ENCODE data around the gene ACO2. TPM values are rescaled to one million over a fixed set of nuclear protein-coding genes. Genes with fewer than 3 reads are reported as not detected.

ACO2 gene
- total and polyA plus RNA-seq, 2 of the 8 experiments (the other 6 are each of a cell fraction or from before 2014, with no cell fraction given) = 52.8 to 75.4 TPM

DNA sequence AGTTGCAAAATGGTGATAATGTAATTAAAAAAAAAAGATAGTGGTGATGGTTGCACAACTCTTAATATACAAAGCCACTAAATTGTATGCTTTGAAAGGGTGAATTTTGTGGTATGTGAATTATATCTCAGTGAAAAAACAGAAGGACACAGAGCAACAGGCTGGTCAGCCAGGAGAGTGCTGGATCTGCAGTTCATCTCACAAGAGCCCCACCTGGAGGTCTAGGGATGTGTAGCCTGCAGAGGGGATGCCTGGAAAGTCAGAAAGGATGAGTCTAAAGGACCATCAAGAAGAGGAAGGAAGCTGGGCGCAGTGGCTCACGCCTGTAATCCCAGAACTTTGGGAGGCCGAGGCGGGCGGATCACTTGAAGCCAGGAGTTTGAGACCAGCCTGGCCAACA is 66.3 kb downstream of the ACO2 start:
- no peaks in the 10 kb centered on the region for H3K23me2 ChIP-seq (ENCODE audit: low read depth, low read length)
- H2BK12ac ChIP-seq (ENCODE audit: low read depth, low read length) = no peak overlapping the region
- H3K4me2 ChIP-seq (ENCODE audit: insufficient read depth in 1 of 2, low read depth in 2 of 2, low read length in 2 of 2) = no peak overlapping the region
- no peak overlapping the region for H3K4ac ChIP-seq (replicated peaks; ENCODE audit: insufficient read length, low read depth, low read length)
- H3K79me1 ChIP-seq (ENCODE audit: low read depth, low read length) = 0 out of 2 replicates have a peak, but pooled peaks cover 2% of the 10 kb centered on the region
- H3K23ac ChIP-seq (ENCODE audit: insufficient read length) = no peak overlapping the region
- H2BK120ac ChIP-seq (replicated peaks; ENCODE audit: low read depth, low read length) = no peak overlapping the region
- 95% methylated on average over 5 of the region's 5 CpGs; no CpG with 5 or more reads in 1 of the 2 experiments for WGBS, 2 experiments (ENCODE audit: extremely low coverage in 1 of 2, insufficient coverage in 1 of 2, insufficient read length in 1 of 2, insufficient replicate concordance in 2 of 2, low coverage in 1 of 2, low lambda C conversion rate in 2 of 2, missing lambda C conversion rate in 1 of 2)
- H3K27me3 ChIP-seq (replicated peaks in 1 of 4; ENCODE audit: control insufficient read depth in 3 of 4, extremely low read depth in 1 of 4, insufficient read depth in 3 of 4, low read length in 3 of 4) = no peaks in the 10 kb centered on the region
- peaks cover 0 to 7% (median 5%) of the 10 kb centered on the region in 4 experiments; a peak in 4 of 7 replicates for H3K4me1 ChIP-seq (replicated peaks in 1 of 4; ENCODE audit: control insufficient read depth in 3 of 4, insufficient read depth in 4 of 4, low read length in 3 of 4)
- no peak overlapping the region for H3K27ac ChIP-seq (ENCODE audit: low read depth, low read length)
- no peak overlapping the region for H4K91ac ChIP-seq (replicated peaks; ENCODE audit: insufficient read length, low read length)
- peaks cover 0 to 6% of the 10 kb centered on the region in 2 experiments; a peak in 1 of 4 replicates for H3K79me2 ChIP-seq (ENCODE audit: control insufficient read depth in 1 of 2, insufficient read depth in 2 of 2, low read length in 2 of 2)
- no peak overlapping the region for H2BK15ac ChIP-seq (ENCODE audit: low read length)
- no peaks in the 10 kb centered on the region for H3K9me3 ChIP-seq (ENCODE audit: insufficient read depth in 2 of 2, low read depth in 1 of 2, low read length in 1 of 2)
- DNase-seq (ENCODE audit: low read depth in 1 of 2, low spot score in 2 of 2) (no peak), FAIRE-seq (no peak)
- H3K56ac ChIP-seq (replicated peaks; ENCODE audit: insufficient read length, low read depth, low read length) = no peak overlapping the region
- no peak overlapping the region for H3K14ac ChIP-seq (ENCODE audit: insufficient read length)
- no peak overlapping the region for H4K8ac ChIP-seq (ENCODE audit: extremely low read depth, insufficient read depth, low read length)
- no peak overlapping the region for H2AK5ac ChIP-seq (ENCODE audit: low read depth, low read length)
- H4K20me1 ChIP-seq (replicated peaks in 1 of 2; ENCODE audit: control insufficient read depth in 1 of 2, insufficient read depth in 2 of 2, low read length in 2 of 2) = peaks cover 5 to 23% of the 10 kb centered on the region in 2 experiments
- TF ChIP-seq KDM5A (IDR thresholded peaks at IDR 0.05; ENCODE audit: low read length) = no peak
- no peak for TF ChIP-seq CREB1 (IDR thresholded peaks at IDR 0.05)
- no peak for TF ChIP-seq POU5F1 (IDR thresholded peaks at IDR 0.05; ENCODE audit: low read depth, low read length)
- TF ChIP-seq RAD21 (IDR thresholded peaks at IDR 0.05 in 1 of 2, conservative IDR thresholded peaks at IDR 0.05 in 1 of 2; ENCODE audit: low read depth in 2 of 2, low read length in 2 of 2) = peak; percentile 18 to 41; a peak in 3 of 4 replicates
- no peak for TF ChIP-seq HDAC2 (IDR thresholded peaks at IDR 0.05; ENCODE audit: borderline replicate concordance in 1 of 2, low read depth in 2 of 2, low read length in 2 of 2)
- TF ChIP-seq, protein P1, sequence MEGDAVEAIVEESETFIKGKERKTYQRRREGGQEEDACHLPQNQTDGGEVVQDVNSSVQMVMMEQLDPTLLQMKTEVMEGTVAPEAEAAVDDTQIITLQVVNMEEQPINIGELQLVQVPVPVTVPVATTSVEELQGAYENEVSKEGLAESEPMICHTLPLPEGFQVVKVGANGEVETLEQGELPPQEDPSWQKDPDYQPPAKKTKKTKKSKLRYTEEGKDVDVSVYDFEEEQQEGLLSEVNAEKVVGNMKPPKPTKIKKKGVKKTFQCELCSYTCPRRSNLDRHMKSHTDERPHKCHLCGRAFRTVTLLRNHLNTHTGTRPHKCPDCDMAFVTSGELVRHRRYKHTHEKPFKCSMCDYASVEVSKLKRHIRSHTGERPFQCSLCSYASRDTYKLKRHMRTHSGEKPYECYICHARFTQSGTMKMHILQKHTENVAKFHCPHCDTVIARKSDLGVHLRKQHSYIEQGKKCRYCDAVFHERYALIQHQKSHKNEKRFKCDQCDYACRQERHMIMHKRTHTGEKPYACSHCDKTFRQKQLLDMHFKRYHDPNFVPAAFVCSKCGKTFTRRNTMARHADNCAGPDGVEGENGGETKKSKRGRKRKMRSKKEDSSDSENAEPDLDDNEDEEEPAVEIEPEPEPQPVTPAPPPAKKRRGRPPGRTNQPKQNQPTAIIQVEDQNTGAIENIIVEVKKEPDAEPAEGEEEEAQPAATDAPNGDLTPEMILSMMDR (IDR thresholded peaks at IDR 0.05; ENCODE audit: control extremely low read depth in 1 of 3, insufficient read depth in 1 of 3, low read depth in 1 of 3, low read length in 3 of 3) = peak; percentile 47 to 61 (median 56)
- no peak for TF ChIP-seq GABPA (IDR thresholded peaks at IDR 0.05; ENCODE audit: borderline replicate concordance, insufficient read depth, low read length)
- no peak for TF ChIP-seq KDM1A (IDR thresholded peaks at IDR 0.05; ENCODE audit: borderline replicate concordance, low read length)
- no peak for TF ChIP-seq SP2 (IDR thresholded peaks at IDR 0.05; ENCODE audit: low read length)
- TF ChIP-seq NRF1 (IDR thresholded peaks at IDR 0.05; ENCODE audit: low read depth, low read length) = no peak
- H3K18ac ChIP-seq (ENCODE audit: extremely low read depth, low read length) = no peak overlapping the region
- ChIA-PET CTCF (ENCODE audit: partially characterized antibody) (interaction anchor here (0.7 to 2.0 kb wide), 24 partner anchors 9 to 183 kb away, joined by 3 to 16 read pairs (median 4); no protein-coding TSS in a partner anchor), POLR2A (ENCODE audit: partially characterized antibody) (interaction anchor here (0.7 to 3.6 kb wide), 12 partner anchors 8 to 149 kb away, joined by 3 to 20 read pairs (median 3); partner anchors contain the start of genes TOB2 and XRCC6)
- H3K4me3 ChIP-seq (ENCODE audit: extremely low read depth in 1 of 4, insufficient read depth in 2 of 4, low read depth in 3 of 4, low read length in 4 of 4) = no peak overlapping the region
- no peak overlapping the region for H4K5ac ChIP-seq (ENCODE audit: insufficient read length, low read depth, low read length)
- H3K36me3 ChIP-seq (ENCODE audit: control insufficient read depth in 2 of 4, insufficient read depth in 4 of 4, low read length in 3 of 4) = peaks cover 6 to 24% (median 15%) of the 10 kb centered on the region in 4 experiments; a peak in 5 of 8 replicates
- no peak overlapping the region for H2BK5ac ChIP-seq (ENCODE audit: low read depth, low read length)
- no peak overlapping the region for H2BK20ac ChIP-seq (ENCODE audit: low read length)
- no peak overlapping the region for H3K9ac ChIP-seq (replicated peaks in 1 of 4; ENCODE audit: extremely low read depth in 1 of 4, low read depth in 3 of 4, low read length in 3 of 4)
- no peak overlapping the region for H2AFZ ChIP-seq (ENCODE audit: low read length)

Measured in H1 (cell line).